HG02642 (cell line): ENCODE results near the gene MYH9.
"Not testable (repeated sequence)": the region's sequence is repeated elsewhere in the genome, so short reads cannot be mapped to it uniquely, and the experiment has no call there.

Experiments used
- ATAC-seq: cut with Tn5 transposase; IDR thresholded peaks from one replicate; pipeline ENCODE4 v1.9.1; 2021; ENCODE audit warnings: mild to moderate bottlenecking; ENCODE audit not compliant: unreplicated experiment, poor library complexity

The MYH9 gene

GRCh38 chr22:36257948-36258670, 129.7 kb downstream of the MYH9 start:
- no peak for ATAC-seq

- ATAC-seq = no peak
These were observed 130.5 kb downstream of the MYH9 start for GRCh38 chr22:36257308-36257707.

- no peak for ATAC-seq
These were observed 131.3 kb downstream of the MYH9 start for GRCh38 chr22:36256478-36256877.

GRCh38 chr22:36255572-36255971, 132.2 kb downstream of the MYH9 start:
- not testable (repeated sequence) for ATAC-seq

GRCh38 chr22:36253523-36254490, 134.0 kb downstream of the MYH9 start:
- ATAC-seq = no peak

- ATAC-seq = no peak
These were observed 134.8 kb downstream of the MYH9 start, which contains the start of gene APOL1 for GRCh38 chr22:36252754-36253522. TSS of gene APOL1 (plus strand) at chr22:36253133. CDS start at chr22:36254956, 1,823 bp downstream.

GRCh38 chr22:36251979-36252608, 135.7 kb downstream of the MYH9 start:
- ATAC-seq = not testable (repeated sequence)

- ATAC-seq = not testable (repeated sequence)
These were observed 137.3 kb downstream of the MYH9 start for GRCh38 chr22:36250292-36250960.

GRCh38 chr22:36249160-36249559, 138.6 kb downstream of the MYH9 start:
- ATAC-seq = no peak

- ATAC-seq = no peak
These were observed 139.8 kb downstream of the MYH9 start for GRCh38 chr22:36247955-36248354.

- no peak for ATAC-seq
These were observed 141.0 kb downstream of the MYH9 start for GRCh38 chr22:36246718-36247117.

GRCh38 chr22:36245805-36246356, 141.9 kb downstream of the MYH9 start:
- ATAC-seq = no peak

- ATAC-seq = no peak
These were observed 143.0 kb downstream of the MYH9 start for GRCh38 chr22:36244522-36245391.

GRCh38 chr22:36243986-36244385, 143.8 kb downstream of the MYH9 start:
- no peak for ATAC-seq

- peak; percentile 84 for ATAC-seq
These were observed 148.2 kb downstream of the MYH9 start, which contains the start of gene APOL2 for GRCh38 chr22:36239401-36240171. TSS of gene APOL2 (minus strand) at chr22:36239527. CDS start at chr22:36233162, 6,365 bp downstream.

- peak; percentile 28 for ATAC-seq
These were observed 148.7 kb downstream of the MYH9 start for GRCh38 chr22:36239150-36239400.

GRCh38 chr22:36238373-36239149, 149.2 kb downstream of the MYH9 start:
- no peak for ATAC-seq
